CD4-positive, alpha-beta T cell treated with Interferon gamma for 1 hour (primary cell): ENCODE measurements around the gene TAC1.
"Not testable (repeated sequence)": the region's sequence is repeated elsewhere in the genome, so short reads cannot be mapped to it uniquely, and the experiment has no call there.

Experiments
- DNase-seq: peaks from one replicate; pipeline ENCODE4 v3.0.0-alpha.2; 2020

The TAC1 gene

GRCh38 chr7:97731736-97732564 is at the start of gene TAC1:
TSS of gene TAC1 (plus strand) at chr7:97732086. CDS start at chr7:97732613, 527 bp downstream.
- no peak for DNase-seq

GRCh38 chr7:97685952-97686351 is 45.9 kb upstream of the TAC1 start:
- no peak for DNase-seq

- no peak for DNase-seq
Measured at GRCh38 chr7:97693586-97693985, 38.3 kb upstream of the TAC1 start.

GRCh38 chr7:97694355-97694754 is 37.5 kb upstream of the TAC1 start:
- no peak for DNase-seq

GRCh38 chr7:97697396-97697795 is 34.5 kb upstream of the TAC1 start:
- no peak for DNase-seq

- no peak for DNase-seq
Measured at GRCh38 chr7:97722386-97722785, 9.5 kb upstream of the TAC1 start.

- DNase-seq = no peak
Measured at GRCh38 chr7:97732565-97733275, 834 bp downstream of the TAC1 start.

GRCh38 chr7:97733276-97734161 is 1.6 kb downstream of the TAC1 start:
- no peak for DNase-seq

GRCh38 chr7:97734255-97734654 is 2.4 kb downstream of the TAC1 start:
- DNase-seq = no peak

GRCh38 chr7:97735075-97735474 is 3.2 kb downstream of the TAC1 start:
- DNase-seq = no peak

- no peak for DNase-seq
Measured at GRCh38 chr7:97748482-97748881, 16.6 kb downstream of the TAC1 start.

GRCh38 chr7:97751566-97751965 is 19.7 kb downstream of the TAC1 start:
- no peak for DNase-seq

- no peak for DNase-seq
Measured at GRCh38 chr7:97752215-97752614, 20.3 kb downstream of the TAC1 start.

GRCh38 chr7:97757824-97758223 is 25.9 kb downstream of the TAC1 start:
- DNase-seq = no peak

GRCh38 chr7:97770850-97771249 is 39.0 kb downstream of the TAC1 start:
- no peak for DNase-seq

- no peak for DNase-seq
Measured at GRCh38 chr7:97771576-97771975, 39.7 kb downstream of the TAC1 start.

GRCh38 chr7:97772045-97772901 is 40.4 kb downstream of the TAC1 start:
- DNase-seq = no peak

- not testable (repeated sequence) for DNase-seq
Measured at GRCh38 chr7:97786398-97786797, 54.5 kb downstream of the TAC1 start.
